DMS 273 (cell line): ENCODE measurements around the gene FKRP.
"Not testable (repeated sequence)": the region's sequence is repeated elsewhere in the genome, so short reads cannot be mapped to it uniquely, and the experiment has no call there.

Experiments
- DNase-seq: peaks from one replicate; lab custom pipeline; 2025; ENCODE audit not compliant: unreplicated experiment; lab: John Stamatoyannopoulos, UW

FKRP gene

DNA sequence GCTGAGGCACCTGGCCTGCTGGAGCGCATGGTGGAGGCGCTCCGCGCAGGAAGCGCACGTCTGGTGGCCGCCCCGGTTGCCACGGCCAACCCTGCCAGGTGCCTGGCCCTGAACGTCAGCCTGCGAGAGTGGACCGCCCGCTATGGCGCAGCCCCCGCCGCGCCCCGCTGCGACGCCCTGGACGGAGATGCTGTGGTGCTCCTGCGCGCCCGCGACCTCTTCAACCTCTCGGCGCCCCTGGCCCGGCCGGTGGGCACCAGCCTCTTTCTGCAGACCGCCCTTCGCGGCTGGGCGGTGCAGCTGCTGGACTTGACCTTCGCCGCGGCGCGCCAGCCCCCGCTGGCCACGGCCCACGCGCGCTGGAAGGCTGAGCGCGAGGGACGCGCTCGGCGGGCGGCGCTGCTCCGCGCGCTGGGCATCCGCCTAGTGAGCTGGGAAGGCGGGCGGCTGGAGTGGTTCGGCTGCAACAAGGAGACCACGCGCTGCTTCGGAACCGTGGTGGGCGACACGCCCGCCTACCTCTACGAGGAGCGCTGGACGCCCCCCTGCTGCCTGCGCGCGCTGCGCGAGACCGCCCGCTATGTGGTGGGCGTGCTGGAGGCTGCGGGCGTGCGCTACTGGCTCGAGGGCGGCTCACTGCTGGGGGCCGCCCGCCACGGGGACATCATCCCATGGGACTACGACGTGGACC, 10.1 kb downstream of the FKRP start:
- DNase-seq: no peak

DNA sequence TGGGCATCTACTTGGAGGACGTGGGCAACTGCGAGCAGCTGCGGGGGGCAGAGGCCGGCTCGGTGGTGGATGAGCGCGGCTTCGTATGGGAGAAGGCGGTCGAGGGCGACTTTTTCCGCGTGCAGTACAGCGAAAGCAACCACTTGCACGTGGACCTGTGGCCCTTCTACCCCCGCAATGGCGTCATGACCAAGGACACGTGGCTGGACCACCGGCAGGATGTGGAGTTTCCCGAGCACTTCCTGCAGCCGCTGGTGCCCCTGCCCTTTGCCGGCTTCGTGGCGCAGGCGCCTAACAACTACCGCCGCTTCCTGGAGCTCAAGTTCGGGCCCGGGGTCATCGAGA, 10.7 kb downstream of the FKRP start:
- no peak for DNase-seq

DNA sequence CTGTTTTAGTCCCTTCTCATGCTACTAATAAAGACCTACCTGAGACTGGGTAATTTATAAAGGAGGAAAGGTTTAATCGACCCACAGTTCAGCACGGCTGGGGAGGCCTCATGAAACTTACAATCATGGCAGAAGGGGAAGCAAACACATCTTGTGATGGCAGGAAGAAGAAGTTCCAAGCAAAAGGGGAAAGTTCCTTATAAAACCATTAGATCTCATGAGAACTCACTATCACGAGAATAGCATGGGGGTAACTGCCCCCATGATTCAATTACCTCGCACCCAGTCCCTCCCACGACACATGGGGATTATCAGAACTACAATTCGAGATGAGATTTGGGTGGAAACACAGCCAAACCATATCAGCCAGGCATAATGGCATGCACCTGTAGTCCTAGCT, 13.3 kb downstream of the FKRP start:
- DNase-seq: no peak

DNA sequence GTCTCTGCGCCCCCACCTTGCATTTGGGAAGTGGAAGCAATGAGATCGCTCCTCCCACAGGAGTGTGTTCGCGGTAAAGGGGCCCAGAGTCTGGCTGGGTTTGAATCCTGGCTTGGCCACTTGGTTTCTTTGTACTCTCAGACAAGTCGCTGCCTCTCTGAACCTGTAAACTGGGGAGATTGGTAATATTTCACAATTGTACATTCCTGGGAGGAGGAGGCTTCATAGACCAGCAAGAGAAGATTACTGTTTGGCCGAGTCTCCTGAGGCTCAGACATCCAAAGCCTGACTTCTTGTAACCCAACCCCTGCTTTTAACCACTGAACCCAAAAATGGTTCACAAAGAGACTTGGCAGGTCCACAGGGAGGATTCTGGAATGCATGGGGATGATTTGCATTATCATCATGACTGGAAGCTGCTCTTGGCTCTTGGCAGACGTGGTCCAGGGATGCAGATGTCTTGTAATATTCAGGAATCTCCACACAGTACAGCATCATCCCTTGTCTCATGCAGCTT, 14.0 kb downstream of the FKRP start:
- DNase-seq: no peak

GRCh38 chr19:46760363-46760762, 14.5 kb downstream of the FKRP start:
- no peak for DNase-seq

GRCh38 chr19:46760897-46761296, 15.0 kb downstream of the FKRP start:
- not testable (repeated sequence) for DNase-seq

DNA sequence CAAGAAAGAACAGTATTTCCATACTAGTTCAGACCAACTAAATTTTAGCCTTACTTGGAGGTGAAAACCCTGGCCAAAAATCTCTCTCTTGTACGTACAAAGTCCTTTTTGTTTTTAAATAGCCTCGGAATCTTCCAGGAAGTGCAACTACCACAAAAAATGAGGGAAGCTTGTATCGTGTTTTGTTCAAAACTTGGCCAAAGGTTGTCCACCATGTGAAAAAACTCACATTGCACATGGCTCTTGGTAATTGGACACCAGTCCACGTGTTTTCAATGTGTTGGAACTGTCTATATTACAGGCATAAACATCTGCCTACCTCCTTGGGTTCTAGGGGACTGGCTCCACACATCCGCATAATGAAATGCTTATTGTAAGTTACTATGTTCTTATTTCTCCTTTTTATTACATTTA, 15.6 kb downstream of the FKRP start:
- DNase-seq: peak; percentile 66

DNA sequence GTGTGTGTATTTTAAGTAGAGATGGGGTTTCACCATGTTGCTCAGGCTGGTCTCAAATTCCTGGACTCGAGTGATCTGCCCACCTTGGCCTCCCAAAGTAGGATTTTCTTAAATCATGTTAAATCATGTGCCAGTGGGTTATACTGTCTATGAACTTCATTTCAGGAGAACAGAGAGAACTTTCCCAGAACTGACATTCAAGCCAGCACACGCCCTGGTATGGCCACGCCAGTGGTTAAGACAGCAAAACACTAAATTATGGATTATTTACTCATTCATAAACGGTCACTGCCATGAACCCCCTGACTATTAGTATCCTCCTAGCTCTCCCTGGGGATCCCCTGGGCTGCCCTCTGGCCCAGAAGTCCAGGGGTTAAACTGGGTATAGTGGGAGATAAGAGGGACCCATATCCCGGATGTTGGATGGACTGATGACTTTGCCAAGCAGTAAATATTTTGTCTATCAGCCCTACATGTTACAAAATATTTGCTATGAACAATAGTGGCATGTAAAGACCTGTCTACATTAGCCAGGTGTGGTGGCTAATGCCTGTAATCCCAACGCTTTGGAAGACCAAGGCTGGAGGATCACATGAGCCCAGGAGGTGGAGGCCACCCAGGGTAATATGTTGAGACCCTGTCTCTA, 16.5 kb downstream of the FKRP start:
- no peak for DNase-seq

DNA sequence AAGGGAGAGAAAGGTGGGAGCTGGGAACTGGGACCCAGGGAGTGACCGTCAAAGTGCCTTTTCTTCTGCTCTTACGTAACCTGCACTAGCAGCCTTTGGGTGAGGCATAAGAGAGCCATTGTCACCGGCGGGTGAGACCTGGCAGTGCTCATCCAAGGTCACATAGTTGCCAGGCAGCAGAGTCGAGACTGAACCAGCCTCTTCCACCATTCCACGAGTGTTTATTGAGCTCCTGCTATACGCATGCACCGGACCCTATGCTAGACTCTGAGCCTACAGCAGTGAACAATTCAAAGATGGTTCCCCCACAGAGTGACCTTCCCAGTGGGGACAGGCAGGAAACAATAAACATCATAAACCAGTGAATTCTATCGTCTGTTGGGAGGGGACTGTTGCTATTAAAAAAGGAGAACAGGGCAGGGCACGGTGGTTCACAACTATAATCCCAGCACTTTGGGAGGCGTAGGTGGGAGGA, 19.0 kb downstream of the FKRP start:
- DNase-seq: no peak

GRCh38 chr19:46766569-46767317, 20.9 kb downstream of the FKRP start:
- DNase-seq: peak; percentile 79

- DNase-seq: not testable (repeated sequence)
These were observed 22.9 kb downstream of the FKRP start for GRCh38 chr19:46768746-46769145.

- DNase-seq: no peak
These were observed 26.5 kb downstream of the FKRP start for GRCh38 chr19:46772170-46773017.

- DNase-seq: no peak
These were observed 27.2 kb downstream of the FKRP start for GRCh38 chr19:46773018-46773399.

- no peak for DNase-seq
These were observed 29.9 kb downstream of the FKRP start for GRCh38 chr19:46775642-46776258.

DNA sequence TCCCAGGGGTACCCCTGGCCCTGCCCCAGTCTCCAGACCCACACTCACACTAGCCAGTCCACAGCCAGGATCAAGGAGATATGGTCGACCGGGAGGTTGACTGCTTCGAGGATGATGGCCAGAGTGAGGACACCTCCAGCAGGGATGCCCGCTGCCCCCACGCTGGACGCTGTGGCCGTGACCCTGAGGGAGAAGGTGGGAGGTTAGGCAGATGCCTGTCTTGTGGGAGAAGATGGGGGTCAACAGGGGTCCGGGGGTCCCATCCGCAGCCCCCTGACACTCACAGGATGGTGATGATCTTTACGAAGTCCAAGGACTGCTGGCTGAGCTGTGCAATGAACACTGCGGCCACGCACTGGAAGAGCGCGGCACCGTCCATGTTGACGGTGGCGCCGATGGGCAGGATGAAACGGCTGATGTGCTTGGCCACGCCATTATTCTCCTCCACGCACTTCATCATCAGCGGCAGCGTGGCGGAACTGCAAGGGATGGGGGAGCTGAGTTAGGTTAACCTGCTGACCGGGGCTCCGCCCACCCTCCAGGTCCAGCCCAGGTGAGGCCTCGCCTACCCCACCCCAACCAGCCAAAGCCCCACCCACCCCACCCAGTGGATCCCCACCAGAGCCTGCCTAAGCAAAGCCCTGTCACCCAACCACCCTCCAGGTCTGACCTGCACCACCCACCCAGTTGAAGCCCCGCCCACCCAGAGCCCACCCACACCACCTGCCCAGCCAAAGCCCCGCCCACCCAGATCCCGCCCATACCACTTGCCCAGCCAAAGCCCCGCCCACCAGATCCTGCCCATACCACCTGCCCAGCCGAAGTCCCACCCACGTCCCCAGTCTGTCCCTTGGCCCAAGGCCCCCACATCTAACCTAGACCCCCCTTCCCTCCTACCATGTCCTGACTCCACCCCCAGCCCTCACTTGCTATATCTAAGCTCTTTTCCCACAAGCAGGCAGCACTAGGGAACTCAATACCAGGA, 31.4 kb downstream of the FKRP start:
- DNase-seq: peak; percentile 51

- DNase-seq: not testable (repeated sequence)
These were observed 32.2 kb downstream of the FKRP start for GRCh38 chr19:46777956-46778645.

GRCh38 chr19:46782355-46783019, 36.6 kb downstream of the FKRP start:
- DNase-seq: no peak

GRCh38 chr19:46783670-46784069, 37.8 kb downstream of the FKRP start:
- peak; percentile 51 for DNase-seq
